ENCODE data around the gene SLC6A1. TPM values are rescaled to one million over a fixed set of nuclear protein-coding genes. Genes with fewer than 3 reads are reported as not detected.

The SLC6A1 gene
- total and polyA plus RNA-seq, 2 of the 4 experiments (the other 2 are of a cell fraction) = 0.02 TPM; not detected in 1

- H3K9ac ChIP-seq (ENCODE audit: low read depth, low read length) = no peak overlapping the region
- WGBS, 2 experiments (ENCODE audit: extremely low coverage in 2 of 2, insufficient read length in 1 of 2) = no CpG with 5 or more reads among the region's 5 CpGs
- H3K27me3 ChIP-seq (ENCODE audit: control insufficient read depth, insufficient read depth, low read length) = peaks cover 17% of the 10 kb centered on the region
- H3K4me1 ChIP-seq (ENCODE audit: control insufficient read depth, insufficient read depth, low read length) = no peaks in the 10 kb centered on the region
- H2BK120ac ChIP-seq (ENCODE audit: low read depth, low read length) = no peak overlapping the region
- H4K91ac ChIP-seq (ENCODE audit: insufficient read depth, low read depth, low read length) = no peak overlapping the region
- no peak overlapping the region for H2AK9ac ChIP-seq (replicated peaks; ENCODE audit: low read depth, low read length, poor library complexity)
- H2AFZ ChIP-seq (replicated peaks; ENCODE audit: low read length, poor library complexity) = no peak overlapping the region
- no peaks in the 10 kb centered on the region for H3K79me1 ChIP-seq (ENCODE audit: low read depth in 1 of 2, low read length in 2 of 2)
- H3K4ac ChIP-seq (ENCODE audit: low read depth, low read length) = no peak overlapping the region
- dilution Hi-C loops (cut with HindIII; ENCODE audit: low sequenced_read_pairs, unreplicated experiment) (no loop called here), intact Hi-C loops (cut with micrococcal nuclease) (no loop called here), in situ Hi-C loops (cut with MboI; ENCODE audit: low sequenced_read_pairs) (no loop called here)
- H3K9me1 ChIP-seq (ENCODE audit: insufficient read depth, low read length) = no peaks in the 10 kb centered on the region
- no peak overlapping the region for H4K8ac ChIP-seq (ENCODE audit: low read depth in 2 of 2, low read length in 2 of 2)
- no peak overlapping the region for H3K18ac ChIP-seq (ENCODE audit: low read depth, low read length)
- H4K5ac ChIP-seq (ENCODE audit: low read depth, low read length) = no peak overlapping the region
- DNase-seq (no peak), ATAC-seq (ENCODE audit: low read depth) (no peak)
- no peak overlapping the region for H3K56ac ChIP-seq (ENCODE audit: extremely low read depth, insufficient read depth, low read length)
- no peaks in the 10 kb centered on the region for H3K36me3 ChIP-seq (ENCODE audit: control insufficient read depth, insufficient read depth, low read length)
- 0 out of 2 replicates have a peak, but pooled peaks cover 4% of the 10 kb centered on the region for H4K20me1 ChIP-seq (ENCODE audit: insufficient read depth, low read length)
- no TSS peak for BruUV-seq (replicated peaks)
- no peak overlapping the region for H2AK5ac ChIP-seq (ENCODE audit: low read depth, low read length)
- no peak overlapping the region for H3K4me2 ChIP-seq (ENCODE audit: low read depth, low read length)
- no peak overlapping the region for H3K23ac ChIP-seq (ENCODE audit: low read depth, low read length)
- H3K9me3 ChIP-seq (ENCODE audit: control insufficient read depth, insufficient read depth, low read length) = no peaks in the 10 kb centered on the region
- H2BK20ac ChIP-seq (ENCODE audit: low read depth, low read length) = no peak overlapping the region
- TF ChIP-seq RCOR1 (IDR thresholded peaks at IDR 0.05; ENCODE audit: insufficient replicate concordance, low read length) (no peak), NFE2L2 (IDR thresholded peaks at IDR 0.05; ENCODE audit: low read depth, low read length) (no peak), RFX5 (IDR thresholded peaks at IDR 0.05; ENCODE audit: low read depth, low read length) (no peak), MAZ (IDR thresholded peaks at IDR 0.05; ENCODE audit: borderline replicate concordance, low read depth, low read length) (no peak), CTCF (conservative IDR thresholded peaks at IDR 0.05; ENCODE audit: low read depth, low read length) (no peak), MAFK (IDR thresholded peaks at IDR 0.05; ENCODE audit: low read depth, low read length) (no peak), FOS (IDR thresholded peaks at IDR 0.05; ENCODE audit: low read depth, low read length) (no peak), SMC3 (IDR thresholded peaks at IDR 0.05; ENCODE audit: low read depth, low read length) (no peak), MXI1 (IDR thresholded peaks at IDR 0.05; ENCODE audit: borderline replicate concordance, low read depth, low read length) (no peak), CEBPB (IDR thresholded peaks at IDR 0.05; ENCODE audit: low read depth, low read length) (no peak)
- no peak overlapping the region for H3K14ac ChIP-seq (replicated peaks; ENCODE audit: low read depth, low read length)
- POLR2A ChIA-PET (ENCODE audit: unreplicated experiment) = no interaction called here
- CTCF ChIA-PET = interaction anchor here (1.2 kb wide), 1 partner anchor 20 kb away, joined by 3 read pairs; no protein-coding TSS in a partner anchor
- H2BK15ac ChIP-seq (ENCODE audit: low read depth, low read length) = no peak overlapping the region
- H3K4me3 ChIP-seq (ENCODE audit: insufficient read depth, low read depth, low read length) = no peak overlapping the region
- no peak overlapping the region for H3K27ac ChIP-seq (ENCODE audit: insufficient read depth, low read length)
- H2BK5ac ChIP-seq (ENCODE audit: low read depth, low read length, poor library complexity, severe bottlenecking) = no peak overlapping the region
Measured at GRCh38 chr3:10962481-10963036, 30.0 kb upstream of the SLC6A1 start.

Measured in IMR-90 (cell line).